ENCODE measurements around the gene ANK3.

ANK3 gene

GRCh38 chr10:60414877-60415585 is 25.4 kb upstream of the ANK3 start:
- in situ Hi-C loops (cut with HindIII; ENCODE audit: low sequenced_read_pairs), result no loop called here

GRCh38 chr10:60414111-60414510 is 24.4 kb upstream of the ANK3 start:
- in situ Hi-C loops (cut with HindIII; ENCODE audit: low sequenced_read_pairs), result no loop called here

- in situ Hi-C loops (cut with HindIII; ENCODE audit: low sequenced_read_pairs), result no loop called here
Measured at GRCh38 chr10:60413306-60414012, 23.8 kb upstream of the ANK3 start.

- in situ Hi-C loops (cut with HindIII; ENCODE audit: low sequenced_read_pairs), result no loop called here
Measured at GRCh38 chr10:60410970-60411369, 21.3 kb upstream of the ANK3 start.

GRCh38 chr10:60409202-60409601 is 19.5 kb upstream of the ANK3 start:
- in situ Hi-C loops (cut with HindIII; ENCODE audit: low sequenced_read_pairs), result no loop called here

- in situ Hi-C loops (cut with HindIII; ENCODE audit: low sequenced_read_pairs), result no loop called here
Measured at GRCh38 chr10:60406182-60406581, 16.5 kb upstream of the ANK3 start.

GRCh38 chr10:60405172-60405571 is 15.5 kb upstream of the ANK3 start:
- in situ Hi-C loops (cut with HindIII; ENCODE audit: low sequenced_read_pairs), result no loop called here

GRCh38 chr10:60403168-60403873 is 13.6 kb upstream of the ANK3 start:
- in situ Hi-C loops (cut with HindIII; ENCODE audit: low sequenced_read_pairs), result no loop called here

GRCh38 chr10:60400366-60400765 is 10.7 kb upstream of the ANK3 start:
- in situ Hi-C loops (cut with HindIII; ENCODE audit: low sequenced_read_pairs), result no loop called here

GRCh38 chr10:60399328-60399727 is 9.7 kb upstream of the ANK3 start:
- in situ Hi-C loops (cut with HindIII; ENCODE audit: low sequenced_read_pairs), result no loop called here

- in situ Hi-C loops (cut with HindIII; ENCODE audit: low sequenced_read_pairs), result no loop called here
Measured at GRCh38 chr10:60397792-60398191, 8.1 kb upstream of the ANK3 start.

GRCh38 chr10:60396766-60397165 is 7.1 kb upstream of the ANK3 start:
- in situ Hi-C loops (cut with HindIII; ENCODE audit: low sequenced_read_pairs), result no loop called here

GRCh38 chr10:60395711-60396110 is 6.0 kb upstream of the ANK3 start:
- in situ Hi-C loops (cut with HindIII; ENCODE audit: low sequenced_read_pairs), result no loop called here

GRCh38 chr10:60394446-60394845 is 4.8 kb upstream of the ANK3 start:
- in situ Hi-C loops (cut with HindIII; ENCODE audit: low sequenced_read_pairs), result no loop called here

- in situ Hi-C loops (cut with HindIII; ENCODE audit: low sequenced_read_pairs), result no loop called here
Measured at GRCh38 chr10:60390224-60390626, 550 bp upstream of the ANK3 start.

- in situ Hi-C loops (cut with HindIII; ENCODE audit: low sequenced_read_pairs), result no loop called here
Measured at GRCh38 chr10:60388709-60389301, 870 bp downstream of the ANK3 start.

GRCh38 chr10:60388116-60388625 is 1.5 kb downstream of the ANK3 start:
- in situ Hi-C loops (cut with HindIII; ENCODE audit: low sequenced_read_pairs), result no loop called here

GRCh38 chr10:60387531-60387930 is 2.1 kb downstream of the ANK3 start:
- in situ Hi-C loops (cut with HindIII; ENCODE audit: low sequenced_read_pairs), result no loop called here

- in situ Hi-C loops (cut with HindIII; ENCODE audit: low sequenced_read_pairs), result no loop called here
Measured at GRCh38 chr10:60385399-60385738, 4.3 kb downstream of the ANK3 start.

- in situ Hi-C loops (cut with HindIII; ENCODE audit: low sequenced_read_pairs), result no loop called here
Measured at GRCh38 chr10:60384708-60385398, 4.8 kb downstream of the ANK3 start.

- in situ Hi-C loops (cut with HindIII; ENCODE audit: low sequenced_read_pairs), result no loop called here
Measured at GRCh38 chr10:60384011-60384410, 5.7 kb downstream of the ANK3 start.
